Testis (tissue), 3 donors: Measurements from ENCODE around the gene NID1. TPM values are rescaled to one million over a fixed set of nuclear protein-coding genes. Genes with fewer than 3 reads are reported as not detected.

Source experiments
- DNase-seq: peaks from one replicate; pipeline ENCODE4 v3.0.0-alpha.2; 2019
- H3K27ac ChIP-seq, 2 donors: fragments of 200-600 bp; sonication (generic); one replicate each; pipeline ENCODE4 v1.5.1; 2019
- H3K27me3 ChIP-seq: fragments of 200-600 bp; sonication (generic); one replicate; pipeline ENCODE4 v1.5.1; 2019
- H3K36me3 ChIP-seq: fragments of 200-600 bp; sonication (generic); one replicate; pipeline ENCODE4 v1.5.1; 2017; ENCODE audit warnings: low read depth; ENCODE audit errors: missing control alignments
- H3K4me1 ChIP-seq: fragments of 200-600 bp; sonication (generic); one replicate; pipeline ENCODE4 v1.5.1; 2019
- H3K4me3 ChIP-seq, 2 donors: fragments of 200-600 bp; sonication (generic); one replicate each; pipeline ENCODE4 v1.5.1; 2017 to 2019
- H3K9me3 ChIP-seq: fragments of 200-600 bp; sonication (generic); one replicate; pipeline ENCODE4 v1.5.1; 2017
- CTCF ChIP-seq, 3 experiments: fragments of 450-650 bp in 2 of 3; fragments of 200-600 bp in 1 of 3; sonication (generic) in 1 of 3; IDR thresholded peaks; one replicate each; pipeline ENCODE4 v1.5.1; 2016 to 2019; ENCODE audit warnings: antibody characterized with exemption in 3 of 3, mild to moderate bottlenecking in 2 of 3, moderate library complexity in 1 of 3
- POLR2A ChIP-seq: fragments of 450-650 bp; IDR thresholded peaks from one replicate; pipeline ENCODE4 v1.6.1; 2017; ENCODE audit warnings: antibody characterized with exemption, mild to moderate bottlenecking, moderate library complexity
- WGBS, 2 donors: methylation state at CpG; one replicate each; pipeline ENCODE4 v1.1.5; 2018; 5-methylcytosine and 5-hydroxymethylcytosine counted together
- intact Hi-C: fragments of 100-400 bp; cut with DNase I; formaldehyde crosslinking; loops from one replicate; pipeline ENCODE4 v1.15.1; 2023; ENCODE audit warnings: low total_unique reads
- polyA plus RNA-seq: library from polyadenylated mRNA; stranded (reverse); fragments of 350-450 nt; fragmentation: Illumina TruSeq; extraction: RNeasy Lipid Tissue Mini Kit (QIAGEN cat#74804); gene quantifications from one replicate; pipeline ENCODE4 v1.2.3, GENCODE V29; 2014; ENCODE audit warnings: low read depth, low replicate concordance; ENCODE audit not compliant: insufficient read depth
- total RNA-seq, 2 donors: library from RNA; depleted of rRNA; stranded (reverse); fragments of >200 nt; gene quantifications; one replicate each; pipeline ENCODE4 v1.2.3, GENCODE V29; 2016

Gene NID1
- total and polyA plus RNA-seq, 3 donors from 2014 or later, result 18.8 to 36.1 (median 21.0) TPM

GRCh38 chr1:236000781-236001180 lies 64.1 kb downstream of the NID1 start:
- DNase-seq, result no peak
- no peak overlapping the region for H3K27ac ChIP-seq
- no peaks in the 10 kb centered on the region for H3K9me3 ChIP-seq
- no peaks in the 10 kb centered on the region for H3K27me3 ChIP-seq
- H3K4me3 ChIP-seq, result no peak overlapping the region
- TF ChIP-seq POLR2A, result no peak
- TF ChIP-seq CTCF (IDR thresholded peaks at IDR 0.05), result no peak
- 65 to 66% methylated on average over 6 of the region's 6 CpGs for WGBS, 2 donors
- no peaks in the 10 kb centered on the region for H3K36me3 ChIP-seq
- intact Hi-C loops, result no loop called here
- peaks cover 4% of the 10 kb centered on the region for H3K4me1 ChIP-seq

DNA sequence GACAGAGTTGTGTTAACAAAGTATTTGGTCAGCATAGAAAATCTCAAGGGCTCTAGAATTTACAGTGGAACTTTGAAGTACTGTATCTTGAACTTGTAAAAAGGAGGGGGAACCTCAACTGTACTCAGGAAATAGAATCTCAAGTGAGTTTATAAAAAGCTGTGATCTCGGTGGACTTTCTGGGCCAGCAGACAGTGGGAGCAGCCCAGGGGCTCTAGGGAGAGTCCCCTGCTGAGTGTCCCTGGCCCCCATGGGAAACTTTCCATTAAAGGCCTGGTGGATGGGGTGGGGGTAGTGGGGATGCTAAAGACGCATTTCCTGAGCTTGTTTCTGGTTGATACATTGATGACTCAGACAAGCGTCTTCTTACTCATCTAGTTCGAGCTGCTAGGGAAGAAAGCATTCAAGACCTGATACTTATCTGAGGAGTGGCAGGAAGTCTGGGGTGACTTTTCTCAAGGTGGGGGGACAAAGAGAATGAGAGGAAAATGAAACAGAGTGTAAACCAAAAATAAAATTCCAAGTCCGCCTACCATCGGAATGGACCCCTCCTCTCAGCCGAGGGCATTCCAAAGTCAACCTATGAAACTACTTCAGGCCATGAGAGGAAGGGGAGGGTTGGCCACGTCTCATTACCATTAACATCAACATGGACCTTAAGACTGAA lies 65.5 kb downstream of the NID1 start:
- TF ChIP-seq POLR2A, result no peak
- TF ChIP-seq CTCF (IDR thresholded peaks at IDR 0.05), result no peak
- intact Hi-C loops, result no loop called here
- no peaks in the 10 kb centered on the region for H3K36me3 ChIP-seq
- no peak overlapping the region for H3K4me3 ChIP-seq
- H3K4me1 ChIP-seq, result peaks cover 4% of the 10 kb centered on the region
- H3K9me3 ChIP-seq, result no peaks in the 10 kb centered on the region
- H3K27ac ChIP-seq, result no peak overlapping the region
- WGBS, 2 donors, result 71 to 86% methylated on average over 8 of the region's 8 CpGs
- no peaks in the 10 kb centered on the region for H3K27me3 ChIP-seq
- DNase-seq, result no peak

GRCh38 chr1:235998812-235999211 lies 66.1 kb downstream of the NID1 start:
- Histone ChIP-seq H3K27ac (no peak overlapping the region), H3K36me3 (no peaks in the 10 kb centered on the region), H3K4me1 (peaks cover 4% of the 10 kb centered on the region), H3K27me3 (no peaks in the 10 kb centered on the region), H3K9me3 (no peaks in the 10 kb centered on the region), H3K4me3 (no peak overlapping the region)
- TF ChIP-seq CTCF (IDR thresholded peaks at IDR 0.05) (no peak), POLR2A (no peak)
- DNase-seq, result no peak
- intact Hi-C loops, result no loop called here
- 87 to 92% methylated on average over 6 of the region's 6 CpGs for WGBS, 2 donors

DNA sequence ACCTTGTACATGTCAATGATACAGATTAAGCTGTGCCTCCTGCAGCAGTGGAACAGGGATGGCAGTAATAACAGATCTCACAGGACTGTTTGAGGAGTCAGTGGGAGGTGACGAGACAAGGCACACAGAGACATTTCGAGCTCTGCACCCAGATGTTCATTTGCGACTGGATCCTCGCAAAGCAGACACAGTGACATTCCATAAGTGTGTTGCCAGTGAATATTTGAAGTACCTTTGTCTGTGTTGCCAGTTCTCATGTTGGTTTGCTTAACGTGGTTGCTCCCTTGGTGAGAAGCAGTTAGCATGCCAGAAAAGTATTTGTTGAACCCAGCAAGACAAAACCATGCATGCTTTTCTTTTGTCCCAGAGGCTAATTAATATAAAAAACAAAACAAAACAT lies 67.0 kb downstream of the NID1 start:
- no peak for TF ChIP-seq CTCF (IDR thresholded peaks at IDR 0.05)
- no peak for TF ChIP-seq POLR2A
- Histone ChIP-seq H3K4me1 (peaks cover 4% of the 10 kb centered on the region), H3K27ac (no peak overlapping the region), H3K9me3 (no peaks in the 10 kb centered on the region), H3K4me3 (no peak overlapping the region), H3K36me3 (no peaks in the 10 kb centered on the region), H3K27me3 (no peaks in the 10 kb centered on the region)
- DNase-seq, result no peak
- 48 to 71% methylated on average over 5 of the region's 5 CpGs for WGBS, 2 donors
- intact Hi-C loops, result no loop called here

- intact Hi-C loops, result no loop called here
- Histone ChIP-seq H3K4me1 (peaks cover 4% of the 10 kb centered on the region), H3K27ac (no peak overlapping the region), H3K27me3 (no peaks in the 10 kb centered on the region), H3K4me3 (no peak overlapping the region), H3K9me3 (no peaks in the 10 kb centered on the region), H3K36me3 (no peaks in the 10 kb centered on the region)
- TF ChIP-seq CTCF (IDR thresholded peaks at IDR 0.05) (no peak), POLR2A (no peak)
- WGBS, 2 donors, result 94 to 97% methylated on average over 5 of the region's 5 CpGs
- no peak for DNase-seq
These were observed 67.8 kb downstream of the NID1 start for GRCh38 chr1:235997049-235997448.
